Stimulated activated CD4-positive, alpha-beta T cell treated with anti-CD3 and anti-CD28 coated beads, TNF-alpha, amount 100 ng/mL, for 24 hours (primary cell): ENCODE data around the gene MINDY3.
"Not testable (repeated sequence)": the region's sequence is repeated elsewhere in the genome, so short reads cannot be mapped to it uniquely, and the experiment has no call there.

Experiments used
- DNase-seq, 3 experiments: peaks; one replicate each; pipeline ENCODE4 v3.0.0-alpha.2; 2020; ENCODE audit warnings: low read depth in 3 of 3

The MINDY3 gene

GRCh38 chr10:15859906-15860691 is at the start of gene MINDY3:
MINDY3 (minus strand) TSS chr10:15860507; CDS start chr10:15860299, 208 bp downstream.
- DNase-seq: peak; percentile 69 to 77 (median 74)

GRCh38 chr10:15901889-15902288 is 41.6 kb upstream of the MINDY3 start:
- no peak for DNase-seq

GRCh38 chr10:15898046-15898445 is 37.7 kb upstream of the MINDY3 start:
- DNase-seq: no peak

- no peak for DNase-seq
Measured at GRCh38 chr10:15897287-15897686, 37.0 kb upstream of the MINDY3 start.

GRCh38 chr10:15896654-15897053 is 36.3 kb upstream of the MINDY3 start:
- no peak for DNase-seq

- DNase-seq: no peak
Measured at GRCh38 chr10:15884447-15884846, 24.1 kb upstream of the MINDY3 start.

- no peak for DNase-seq
Measured at GRCh38 chr10:15881542-15881941, 21.2 kb upstream of the MINDY3 start.

- no peak for DNase-seq
Measured at GRCh38 chr10:15879663-15880062, 19.4 kb upstream of the MINDY3 start.

- no peak for DNase-seq
Measured at GRCh38 chr10:15879058-15879457, 18.8 kb upstream of the MINDY3 start.

- no peak for DNase-seq
Measured at GRCh38 chr10:15877836-15878576, 17.7 kb upstream of the MINDY3 start.

- DNase-seq: not testable (repeated sequence)
Measured at GRCh38 chr10:15876274-15876673, 16.0 kb upstream of the MINDY3 start.

- not testable (repeated sequence) for DNase-seq
Measured at GRCh38 chr10:15872645-15873044, 12.3 kb upstream of the MINDY3 start.

GRCh38 chr10:15871823-15872222 is 11.5 kb upstream of the MINDY3 start:
- DNase-seq: no peak

GRCh38 chr10:15869935-15870334 is 9.6 kb upstream of the MINDY3 start:
- DNase-seq: no peak

GRCh38 chr10:15868006-15868405 is 7.7 kb upstream of the MINDY3 start:
- DNase-seq: no peak

- DNase-seq: no peak
Measured at GRCh38 chr10:15865304-15865703, 5.0 kb upstream of the MINDY3 start.

GRCh38 chr10:15864419-15864818 is 4.1 kb upstream of the MINDY3 start:
- no peak for DNase-seq

- no peak for DNase-seq
Measured at GRCh38 chr10:15863733-15864132, 3.4 kb upstream of the MINDY3 start.

- DNase-seq: no peak
Measured at GRCh38 chr10:15863323-15863722, 3.0 kb upstream of the MINDY3 start.

- no peak for DNase-seq
Measured at GRCh38 chr10:15860692-15861201, 440 bp upstream of the MINDY3 start.

- DNase-seq: no peak
Measured at GRCh38 chr10:15859509-15859905, 800 bp downstream of the MINDY3 start.

- no peak for DNase-seq
Measured at GRCh38 chr10:15858861-15859281, 1.4 kb downstream of the MINDY3 start.

- DNase-seq: no peak
Measured at GRCh38 chr10:15857107-15857575, 3.2 kb downstream of the MINDY3 start.
